T-cell (primary cell): ENCODE data around the gene ARHGAP10. TPM values are rescaled to one million over a fixed set of nuclear protein-coding genes. Genes with fewer than 3 reads are reported as not detected.

Experiments
- ATAC-seq, 4 experiments: fragments of 200-7000 bp in 3 of 4; fragments of 150-1000 bp in 1 of 4; cut with Tn5 transposase; replicated peaks in 1 of 4; 1 replicate in 3 of 4; 2 replicates in 1 of 4; pipeline ENCODE4 v1.10.0; 2021; ENCODE audit warnings: moderate library complexity in 3 of 4, mild to moderate bottlenecking in 2 of 4, moderate number of reproducible peaks in 1 of 4
- CTCF ChIA-PET, 2 donors: fragments of 300-600 bp; sonication (Branson Sonifier 250); formaldehyde crosslinking; loops; one replicate each; lab custom pipeline; 2022; ENCODE audit warnings: antibody characterized with exemption in 2 of 2; lab: Charles Lee
- POLR2A ChIA-PET, 2 donors: fragments of 300-600 bp; sonication (Branson Sonifier 250); formaldehyde crosslinking; loops; one replicate each; lab custom pipeline; 2022; ENCODE audit warnings: antibody characterized with exemption in 2 of 2; lab: Charles Lee
- DNase-seq, 35 experiments: peaks; one replicate each; pipeline versions ENCODE4 v3.0.0 to v3.0.0-alpha.2; 2013 to 2023
- H3K27ac ChIP-seq: one replicate; pipeline ENCODE4 v1.5.1; 2013; ENCODE audit warnings: low read length
- H3K27me3 ChIP-seq, 2 experiments: replicated peaks in 1 of 2; 1 replicate in 1 of 2; 2 replicates in 1 of 2; pipeline versions ENCODE4 v1.6.1 to v1.7.0; 2013; ENCODE audit warnings: low read length in 1 of 2, mixed read lengths in 1 of 2; ENCODE audit not compliant: control insufficient read depth in 2 of 2, insufficient read depth in 2 of 2; ENCODE audit errors: extremely low read depth in 1 of 2
- H3K36me3 ChIP-seq, 2 donors: 1 replicate in 1 of 2; 2 replicates in 1 of 2; pipeline versions ENCODE4 v1.6.1 to v1.7.0; 2013; ENCODE audit warnings: low read length in 1 of 2; ENCODE audit not compliant: control insufficient read depth in 2 of 2, insufficient read depth in 1 of 2; ENCODE audit errors: extremely low read depth in 1 of 2
- H3K4me1 ChIP-seq, 2 experiments: 1 replicate in 1 of 2; 2 replicates in 1 of 2; pipeline versions ENCODE4 v1.6.1 to v1.7.0; 2013; ENCODE audit warnings: low read length in 2 of 2, mixed read lengths in 1 of 2; ENCODE audit not compliant: insufficient read depth in 2 of 2, control insufficient read depth in 1 of 2; ENCODE audit errors: extremely low read depth in 1 of 2
- H3K4me3 ChIP-seq, 2 donors: 1 replicate in 1 of 2; 2 replicates in 1 of 2; pipeline versions ENCODE4 v1.5.1 to v1.7.0; 2013; ENCODE audit warnings: mild to moderate bottlenecking in 2 of 2, low read length in 1 of 2, moderate library complexity in 1 of 2; ENCODE audit not compliant: control insufficient read depth in 1 of 2; ENCODE audit errors: extremely low read depth in 1 of 2
- H3K9me3 ChIP-seq: 2 replicates; pipeline ENCODE4 v1.7.0; 2013
- H3K27ac Mint-ChIP-seq, 2 donors: one replicate each; pipeline ENCODE4 v1.8.0; 2020 to 2021; ENCODE audit warnings: mild to moderate bottlenecking in 2 of 2, mixed read lengths in 2 of 2
- H3K27me3 Mint-ChIP-seq, 2 donors: one replicate each; pipeline ENCODE4 v1.8.0; 2021 to 2022; ENCODE audit warnings: mixed read lengths in 2 of 2
- H3K36me3 Mint-ChIP-seq: one replicate; pipeline ENCODE4 v1.8.0; 2021; ENCODE audit warnings: mixed read lengths
- H3K4me1 Mint-ChIP-seq, 3 donors: one replicate each; pipeline ENCODE4 v1.8.0; 2020 to 2022; ENCODE audit warnings: mixed read lengths in 3 of 3, mild to moderate bottlenecking in 1 of 3
- H3K4me3 Mint-ChIP-seq, 3 donors: one replicate each; pipeline ENCODE4 v1.8.0; 2020 to 2022; ENCODE audit warnings: mild to moderate bottlenecking in 3 of 3, mixed read lengths in 3 of 3, moderate library complexity in 3 of 3
- H3K9me3 Mint-ChIP-seq, 3 donors: one replicate each; pipeline ENCODE4 v1.8.0; 2020 to 2022; ENCODE audit warnings: mixed read lengths in 3 of 3
- WGBS: methylation state at CpG from one replicate; pipeline ENCODE4 v1.1.5; 2013; ENCODE audit warnings: missing lambda C conversion rate; ENCODE audit not compliant: insufficient coverage; 5-methylcytosine and 5-hydroxymethylcytosine counted together
- total RNA-seq, 35 experiments: library from RNA in 6 of 35; stranded (reverse) in 6 of 35; fragments of 120-200 nt in 1 of 35; gene quantifications; one replicate each; pipeline versions ENCODE4 v1.2.1 to v1.2.4 and lab custom pipeline; 2013 to 2026

The ARHGAP10 gene
- total RNA-seq, 5 donors from 2014 or later (not counting 1 experiment from before 2014, with no cell fraction given) = 6.2 to 7.7 (median 6.8) TPM

- Mint-ChIP-seq H3K4me1 (peaks cover 24 to 40% (median 34%) of the 10 kb centered on the region in 3 donors), H3K27ac (peak overlapping the region in 1 of 2 donors; percentile 50), H3K36me3 (peaks cover 52% of the 10 kb centered on the region), H3K9me3 (peaks cover 0 to under 1% (median 0%) of the 10 kb centered on the region in 3 donors), H3K27me3 (no peaks in the 10 kb centered on the region), H3K4me3 (no peak overlapping the region)
- ChIA-PET CTCF (no interaction called here), POLR2A (interaction anchor here in 1 of 2 donors (0.6 kb wide), 1 partner anchor 9 kb away, joined by 3 read pairs; no protein-coding TSS in a partner anchor)
- Histone ChIP-seq H3K27ac (no peak overlapping the region), H3K4me1 (no peaks in the 10 kb centered on the region), H3K9me3 (no peaks in the 10 kb centered on the region), H3K4me3 (no peak overlapping the region), H3K36me3 (no peaks in the 10 kb centered on the region), H3K27me3 (no peaks in the 10 kb centered on the region)
- DNase-seq (no peak), ATAC-seq (no peak)
- WGBS = 96% methylated on average over 12 of the region's 17 CpGs
These were observed 358.9 kb downstream of the ARHGAP10 start for GRCh38 chr4:148090503-148091476.

- H3K9me3 Mint-ChIP-seq = no peaks in the 10 kb centered on the region
- no peak overlapping the region for H3K27ac ChIP-seq
- H3K27ac Mint-ChIP-seq = no peak overlapping the region
- H3K4me1 Mint-ChIP-seq = peaks cover 16 to 37% (median 30%) of the 10 kb centered on the region in 3 donors
- no peaks in the 10 kb centered on the region for H3K27me3 Mint-ChIP-seq
- no peaks in the 10 kb centered on the region for H3K4me1 ChIP-seq
- no peaks in the 10 kb centered on the region for H3K27me3 ChIP-seq
- no peak overlapping the region for H3K4me3 Mint-ChIP-seq
- H3K36me3 Mint-ChIP-seq = peaks cover 51% of the 10 kb centered on the region
- no peak overlapping the region for H3K4me3 ChIP-seq
- ChIA-PET POLR2A (no interaction called here), CTCF (no interaction called here)
- WGBS = 93% methylated on average over 4 of the region's 4 CpGs
- ATAC-seq (no peak), DNase-seq (no peak)
- no peaks in the 10 kb centered on the region for H3K9me3 ChIP-seq
- H3K36me3 ChIP-seq = no peaks in the 10 kb centered on the region
These were observed 360.0 kb downstream of the ARHGAP10 start for GRCh38 chr4:148091896-148092295.

DNA sequence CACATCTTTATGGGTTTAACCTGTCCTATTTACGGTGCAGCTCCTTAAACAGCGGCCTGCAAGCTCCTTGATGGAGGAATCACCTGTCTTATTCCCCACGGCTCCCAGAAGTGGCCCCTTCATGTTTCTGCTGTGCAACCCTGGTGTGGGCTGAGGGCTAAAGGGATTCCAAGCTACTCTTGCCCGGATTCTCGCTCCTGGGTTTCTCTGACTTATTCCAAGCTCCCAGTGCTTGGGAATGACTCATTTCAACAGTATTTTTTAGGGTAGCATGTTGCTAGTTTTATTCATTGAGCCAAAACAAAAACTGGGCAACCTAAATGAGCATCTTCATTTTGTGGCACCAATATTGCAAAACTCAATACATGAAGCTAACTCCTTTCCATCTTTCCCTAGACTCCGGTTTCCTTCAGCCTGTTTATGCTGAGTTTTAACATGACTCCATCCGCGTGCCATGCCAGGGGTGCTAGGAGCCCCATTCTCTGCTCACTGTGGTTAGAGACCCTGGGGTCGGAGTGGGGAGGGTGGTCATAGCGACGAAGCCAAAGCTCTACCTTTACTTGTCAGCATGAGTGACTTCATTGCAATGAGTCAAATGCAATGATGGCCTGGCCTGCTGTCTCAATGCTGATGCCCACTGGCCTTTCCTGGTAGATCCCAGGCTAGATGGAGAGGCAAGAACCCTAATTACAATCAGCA is 360.6 kb downstream of the ARHGAP10 start:
- no peaks in the 10 kb centered on the region for H3K9me3 Mint-ChIP-seq
- peaks cover 10 to 32% (median 25%) of the 10 kb centered on the region in 3 donors for H3K4me1 Mint-ChIP-seq
- WGBS = 100% methylated on average over 6 of the region's 11 CpGs
- no peaks in the 10 kb centered on the region for H3K27me3 Mint-ChIP-seq
- Histone ChIP-seq H3K27ac (no peak overlapping the region), H3K36me3 (no peaks in the 10 kb centered on the region), H3K9me3 (no peaks in the 10 kb centered on the region), H3K4me3 (no peak overlapping the region), H3K4me1 (no peaks in the 10 kb centered on the region), H3K27me3 (no peaks in the 10 kb centered on the region)
- ATAC-seq (no peak), DNase-seq (no peak)
- ChIA-PET CTCF (no interaction called here), POLR2A (interaction anchor here in 1 of 2 donors (0.6 kb wide), 1 partner anchor 76 kb away, joined by 6 read pairs; no protein-coding TSS in a partner anchor)
- peaks cover 47% of the 10 kb centered on the region for H3K36me3 Mint-ChIP-seq
- no peak overlapping the region for H3K27ac Mint-ChIP-seq
- no peak overlapping the region for H3K4me3 Mint-ChIP-seq

GRCh38 chr4:148093065-148093464 is 361.2 kb downstream of the ARHGAP10 start:
- DNase-seq = no peak
- Mint-ChIP-seq H3K27ac (no peak overlapping the region), H3K4me1 (peaks cover 8 to 26% (median 20%) of the 10 kb centered on the region in 3 donors), H3K27me3 (no peaks in the 10 kb centered on the region), H3K9me3 (no peaks in the 10 kb centered on the region), H3K4me3 (no peak overlapping the region), H3K36me3 (peaks cover 48% of the 10 kb centered on the region)
- Histone ChIP-seq H3K27me3 (no peaks in the 10 kb centered on the region), H3K4me3 (no peak overlapping the region), H3K27ac (no peak overlapping the region), H3K9me3 (no peaks in the 10 kb centered on the region), H3K36me3 (no peaks in the 10 kb centered on the region), H3K4me1 (no peaks in the 10 kb centered on the region)
- ChIA-PET CTCF (no interaction called here), POLR2A (no interaction called here)
- no peak for ATAC-seq
- no CpG with 5 or more reads among the region's 5 CpGs for WGBS

GRCh38 chr4:148094149-148094548 is 362.3 kb downstream of the ARHGAP10 start:
- no peaks in the 10 kb centered on the region for H3K4me1 ChIP-seq
- ATAC-seq = no peak
- Mint-ChIP-seq H3K27ac (no peak overlapping the region), H3K36me3 (peaks cover 50% of the 10 kb centered on the region), H3K4me1 (peaks cover 8 to 24% (median 18%) of the 10 kb centered on the region in 3 donors), H3K9me3 (no peaks in the 10 kb centered on the region), H3K27me3 (no peaks in the 10 kb centered on the region), H3K4me3 (no peak overlapping the region)
- ChIA-PET POLR2A (no interaction called here), CTCF (no interaction called here)
- no peaks in the 10 kb centered on the region for H3K36me3 ChIP-seq
- H3K9me3 ChIP-seq = no peaks in the 10 kb centered on the region
- no peak for DNase-seq
- H3K4me3 ChIP-seq = no peak overlapping the region
- H3K27me3 ChIP-seq = no peaks in the 10 kb centered on the region
- no CpG with 5 or more reads among the region's 1 CpG for WGBS
- no peak overlapping the region for H3K27ac ChIP-seq

- Histone ChIP-seq H3K9me3 (no peaks in the 10 kb centered on the region), H3K4me1 (no peaks in the 10 kb centered on the region), H3K27ac (no peak overlapping the region), H3K36me3 (no peaks in the 10 kb centered on the region), H3K4me3 (no peak overlapping the region), H3K27me3 (no peaks in the 10 kb centered on the region)
- no peaks in the 10 kb centered on the region for H3K27me3 Mint-ChIP-seq
- H3K27ac Mint-ChIP-seq = no peak overlapping the region
- peaks cover 44% of the 10 kb centered on the region for H3K36me3 Mint-ChIP-seq
- WGBS = 86% methylated on average over 3 of the region's 5 CpGs
- CTCF ChIA-PET = no interaction called here
- no peaks in the 10 kb centered on the region for H3K9me3 Mint-ChIP-seq
- no peak for DNase-seq
- ATAC-seq = no peak
- POLR2A ChIA-PET = no interaction called here
- peaks cover 2 to 16% (median 11%) of the 10 kb centered on the region in 3 donors for H3K4me1 Mint-ChIP-seq
- no peak overlapping the region for H3K4me3 Mint-ChIP-seq
These were observed 363.5 kb downstream of the ARHGAP10 start for GRCh38 chr4:148095346-148095923.
